CD4-positive, alpha-beta T cell treated with Interferon alpha-2 for 1 hour (primary cell): Measurements from ENCODE around the gene SQSTM1.
"Not testable (repeated sequence)": the region's sequence is repeated elsewhere in the genome, so short reads cannot be mapped to it uniquely, and the experiment has no call there.

Experiments
- DNase-seq, 2 donors: peaks; one replicate each; pipeline ENCODE4 v3.0.0-alpha.2; 2020 to 2022

Gene SQSTM1

DNA sequence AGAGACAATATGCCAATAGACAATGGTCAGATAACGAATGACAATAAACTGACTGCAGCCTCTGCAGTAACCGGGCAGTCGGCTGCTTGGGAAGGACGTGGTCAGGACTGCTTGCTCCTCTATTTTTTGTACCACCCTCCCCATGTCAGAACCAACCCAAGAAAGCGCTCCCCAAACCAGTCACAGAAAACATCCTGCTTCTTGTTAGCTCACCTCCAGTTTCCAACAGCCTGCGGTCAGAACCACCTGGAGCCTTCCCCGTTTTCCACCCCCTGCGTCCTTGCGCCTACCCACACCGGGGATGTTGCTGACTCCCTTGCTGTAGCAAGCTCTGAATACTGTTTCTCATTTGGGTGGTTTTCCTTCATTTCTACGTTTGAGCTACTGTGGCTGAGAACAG is 39.6 kb downstream of the SQSTM1 start:
- no peak for DNase-seq

DNA sequence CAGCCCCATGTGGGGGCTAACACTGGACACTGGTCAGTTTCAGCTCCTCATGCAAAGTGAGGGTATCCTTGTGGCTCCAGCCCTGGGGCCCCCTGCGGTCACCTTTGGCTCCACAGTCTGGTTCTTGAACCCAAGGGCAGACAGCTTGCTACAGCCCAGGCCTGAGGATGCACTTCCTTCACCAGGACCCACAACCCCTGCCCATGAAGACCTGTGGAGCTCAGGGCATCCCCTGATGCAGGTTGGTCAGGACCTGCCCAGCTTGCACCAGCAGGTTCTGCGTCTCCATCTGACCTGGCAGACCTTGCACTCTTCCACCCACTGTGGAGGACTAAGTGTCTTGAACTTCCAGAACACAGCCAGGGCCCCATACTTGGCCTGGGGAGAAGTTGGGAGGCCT is 41.6 kb downstream of the SQSTM1 start:
- DNase-seq, result no peak

DNA sequence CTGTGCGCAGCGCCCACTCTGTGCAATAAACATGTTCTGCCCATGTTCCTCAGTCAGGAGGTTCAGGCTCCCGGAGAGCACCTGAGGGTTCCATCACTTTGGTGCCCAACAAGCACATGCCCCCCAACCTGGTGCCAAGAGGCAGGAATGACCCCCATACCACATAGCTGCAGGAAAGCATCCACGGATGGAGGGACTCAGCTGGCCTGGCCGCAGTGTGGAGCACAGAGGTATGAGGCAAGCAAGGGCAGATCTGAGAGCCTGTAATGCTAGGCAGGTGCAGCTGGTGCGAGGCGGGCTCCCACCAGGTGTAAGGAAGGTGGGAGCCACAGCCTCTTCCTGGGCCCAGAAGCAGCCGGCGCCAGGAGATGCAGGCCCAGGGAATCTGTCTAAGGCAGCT is 42.2 kb downstream of the SQSTM1 start:
- DNase-seq, result no peak

DNA sequence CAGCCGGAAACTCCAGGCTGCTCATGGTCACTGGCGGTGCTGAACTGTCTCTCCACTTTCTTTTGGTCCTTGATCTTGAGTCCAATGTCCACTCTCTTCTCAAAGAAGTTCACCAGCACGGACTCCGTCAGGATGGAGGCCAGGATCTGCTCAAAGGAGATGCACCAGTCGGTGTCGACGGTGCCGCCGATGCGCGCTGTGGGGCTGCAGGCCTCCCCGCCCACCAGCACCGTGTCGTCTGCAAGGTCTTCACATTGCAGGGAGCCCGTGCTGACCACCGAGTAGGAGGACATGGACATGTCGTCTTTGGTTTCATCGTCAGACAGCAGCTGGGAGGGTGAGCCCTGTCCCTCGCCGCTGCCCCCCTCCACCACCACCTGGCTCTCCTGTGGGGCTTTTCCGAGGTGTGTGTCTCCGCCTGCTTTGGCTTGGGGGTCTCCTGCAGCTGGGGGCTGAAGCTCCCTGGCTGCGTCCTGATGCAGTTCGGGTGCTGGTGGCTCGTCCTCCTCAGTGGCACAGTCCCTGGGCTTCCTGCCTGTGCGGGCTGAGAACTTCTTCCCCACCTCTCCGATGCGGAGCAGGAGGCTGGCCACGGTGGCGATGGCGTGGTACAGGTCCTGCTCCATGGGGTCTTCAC is 42.9 kb downstream of the SQSTM1 start:
- no peak for DNase-seq

DNA sequence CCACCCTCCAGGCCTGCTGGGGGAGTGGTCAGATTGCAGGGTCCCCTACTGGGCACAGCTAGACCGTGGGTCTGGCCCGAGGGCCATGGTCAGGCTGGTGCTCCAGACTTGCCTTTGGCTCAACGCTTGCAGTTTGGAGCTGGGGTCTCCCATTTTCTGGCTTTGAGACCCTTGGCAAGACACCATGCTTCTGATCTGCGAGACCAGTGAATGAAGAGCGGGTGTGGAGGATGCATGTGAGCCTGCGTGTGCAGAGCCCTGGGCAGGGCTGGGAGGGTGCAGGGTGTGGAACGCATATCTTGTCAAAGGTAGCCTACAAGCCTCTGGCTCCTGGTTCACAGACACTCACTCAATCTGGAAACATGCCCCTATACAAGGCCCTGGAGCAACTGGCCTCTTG is 44.0 kb downstream of the SQSTM1 start:
- DNase-seq, result no peak

DNA sequence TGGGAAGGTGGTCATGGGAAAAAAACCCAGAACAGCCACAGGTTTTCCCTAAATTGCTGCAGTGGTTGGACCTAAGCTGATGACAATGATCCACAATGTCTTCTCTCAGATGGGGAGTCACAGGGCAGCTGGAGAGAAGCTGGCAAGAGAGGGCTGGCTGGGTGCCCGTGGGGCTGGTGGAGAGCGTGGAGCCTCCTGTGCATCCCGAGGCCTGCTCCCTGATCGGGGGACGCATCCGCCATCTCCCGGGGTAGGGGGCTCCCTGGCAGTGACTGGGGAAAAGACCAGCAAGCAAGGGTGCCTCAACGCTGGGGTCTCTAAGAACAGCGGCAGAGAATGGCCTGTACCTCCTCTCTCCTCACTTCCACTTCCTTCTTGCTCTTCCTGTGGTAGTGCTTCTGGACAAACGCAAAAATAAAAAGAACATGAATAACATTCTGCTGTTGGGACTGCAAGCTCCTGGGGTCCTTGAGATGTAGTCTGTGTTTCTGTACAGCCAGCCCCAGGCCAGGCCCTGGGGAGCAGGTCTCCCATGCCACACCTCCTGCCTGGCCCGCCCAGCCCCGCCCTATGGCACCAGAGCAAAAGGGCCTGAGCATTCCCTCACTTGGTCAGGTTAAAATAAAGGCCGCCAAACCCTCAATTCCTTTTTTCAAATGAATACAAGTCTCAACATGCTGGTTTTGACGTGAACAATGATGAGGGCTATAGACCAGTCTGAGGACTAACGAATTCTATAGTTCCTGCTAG is 45.0 kb downstream of the SQSTM1 start:
- DNase-seq, result no peak

DNA sequence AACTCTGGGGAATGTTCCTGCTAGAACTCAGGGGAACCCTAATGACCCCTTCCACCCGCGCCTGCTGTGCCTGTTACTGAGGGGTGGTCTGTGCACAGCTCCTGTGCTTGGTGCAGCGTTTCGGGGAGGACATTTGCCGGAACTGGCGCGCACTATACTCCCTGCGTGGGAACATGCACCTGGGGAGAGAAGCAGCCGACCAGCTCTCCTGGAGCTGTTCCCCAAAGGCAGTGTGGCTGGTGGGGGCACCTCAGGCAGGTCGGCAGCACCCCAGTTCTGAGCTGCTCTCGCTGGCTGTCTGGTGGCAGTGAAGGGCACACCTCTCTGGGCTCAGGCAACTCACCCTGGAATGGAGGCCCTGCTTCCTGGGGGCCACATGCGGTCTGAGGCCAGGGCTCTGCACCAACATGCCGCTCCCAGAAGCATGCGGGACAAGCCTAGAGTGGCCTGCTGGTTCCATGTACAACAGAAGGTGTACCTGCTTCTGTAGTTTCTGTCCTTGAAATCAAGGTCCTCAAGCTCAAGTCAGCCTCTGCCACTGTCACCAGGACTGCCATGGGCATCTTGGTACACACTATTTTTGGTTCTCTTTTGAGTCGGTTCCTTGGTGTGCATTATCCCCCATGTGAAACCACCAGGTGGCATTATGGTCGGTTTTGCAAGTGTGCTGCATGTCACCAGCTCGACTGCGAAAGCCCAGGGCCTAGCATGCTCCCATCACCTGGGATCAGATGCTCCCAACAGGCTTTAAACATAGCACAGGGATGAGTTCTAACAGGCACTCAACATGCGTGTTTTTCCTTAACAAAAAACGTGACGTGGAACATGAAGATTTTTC is 45.8 kb downstream of the SQSTM1 start:
- DNase-seq, result no peak

DNA sequence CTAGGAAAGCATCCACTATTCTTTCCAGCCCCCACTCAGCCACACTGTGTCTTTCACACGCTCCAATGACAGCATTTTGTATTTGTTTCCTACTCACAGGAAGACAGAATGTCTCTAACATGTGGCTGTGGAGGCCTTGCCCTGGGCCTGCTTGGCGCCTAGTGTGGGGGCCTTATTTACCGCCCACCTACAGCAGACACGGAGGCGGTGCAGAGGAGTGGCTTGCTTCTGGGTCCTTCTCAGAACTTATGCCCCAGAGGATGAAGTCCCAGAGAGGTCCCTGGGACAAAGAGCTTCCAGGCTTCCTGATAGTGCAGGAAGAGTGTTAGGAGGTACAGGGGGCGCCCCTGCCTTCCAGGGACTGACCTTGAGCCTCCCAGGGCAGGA is 46.4 kb downstream of the SQSTM1 start:
- DNase-seq, result no peak

DNA sequence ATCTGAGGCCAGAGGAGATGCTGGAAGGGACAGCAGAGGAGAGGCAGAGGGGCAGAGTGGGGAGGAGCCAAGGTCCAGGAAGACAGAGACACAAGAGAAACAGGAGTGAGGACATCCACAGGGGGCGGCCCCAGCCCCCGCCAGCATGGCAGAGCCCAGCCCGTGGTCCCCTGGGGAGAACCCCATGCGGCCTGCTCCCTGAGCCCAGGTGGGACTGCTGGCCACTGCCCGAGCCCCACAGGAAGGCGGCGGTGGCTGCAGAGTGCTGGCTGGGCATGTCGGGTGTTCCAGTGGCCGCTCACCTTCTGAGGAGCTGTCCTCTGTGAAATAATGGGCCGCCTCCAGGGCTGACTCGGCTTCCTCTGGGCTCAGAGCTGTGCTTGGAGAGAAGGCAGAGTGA is 46.8 kb downstream of the SQSTM1 start:
- no peak for DNase-seq

DNA sequence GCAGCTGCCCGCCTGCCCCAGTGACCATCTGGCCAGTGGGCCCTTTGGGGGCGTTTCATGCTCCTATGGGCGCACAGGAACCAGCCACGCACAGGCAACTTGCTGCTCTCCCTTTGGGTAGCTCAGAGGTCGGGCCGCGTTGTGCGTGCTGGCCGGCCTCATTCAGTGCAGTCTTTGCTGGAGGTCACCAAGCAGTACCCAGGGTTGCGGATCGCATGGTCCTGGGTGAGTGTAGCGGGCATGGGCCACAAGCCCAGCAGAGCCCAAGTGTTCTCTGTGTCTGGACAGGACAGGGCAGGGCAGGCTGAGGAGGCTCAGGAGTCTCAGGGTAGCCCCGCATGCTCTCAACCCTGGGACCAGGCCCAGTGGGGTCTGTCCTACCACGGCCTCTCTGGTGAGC is 47.8 kb downstream of the SQSTM1 start:
- no peak for DNase-seq

DNA sequence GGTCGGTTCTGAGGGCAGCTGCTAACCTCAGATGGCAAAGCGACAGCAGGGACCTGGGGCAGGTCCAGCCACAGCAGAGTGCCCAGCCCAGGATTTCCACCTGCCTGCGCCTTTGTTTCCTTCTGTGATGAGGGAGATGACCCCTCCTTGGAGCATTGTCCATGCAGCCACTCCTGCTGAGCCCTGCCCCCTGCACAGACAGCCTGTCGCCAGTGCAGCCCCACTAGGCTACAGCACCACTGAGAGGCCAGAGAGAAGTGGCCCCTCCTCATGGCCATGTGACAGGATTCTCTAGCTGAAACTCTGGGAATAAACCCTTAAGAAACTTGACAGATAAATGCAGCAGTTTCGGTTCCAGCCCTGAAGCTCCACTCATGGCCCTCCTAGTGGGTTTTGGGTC is 48.4 kb downstream of the SQSTM1 start:
- DNase-seq, result no peak

DNA sequence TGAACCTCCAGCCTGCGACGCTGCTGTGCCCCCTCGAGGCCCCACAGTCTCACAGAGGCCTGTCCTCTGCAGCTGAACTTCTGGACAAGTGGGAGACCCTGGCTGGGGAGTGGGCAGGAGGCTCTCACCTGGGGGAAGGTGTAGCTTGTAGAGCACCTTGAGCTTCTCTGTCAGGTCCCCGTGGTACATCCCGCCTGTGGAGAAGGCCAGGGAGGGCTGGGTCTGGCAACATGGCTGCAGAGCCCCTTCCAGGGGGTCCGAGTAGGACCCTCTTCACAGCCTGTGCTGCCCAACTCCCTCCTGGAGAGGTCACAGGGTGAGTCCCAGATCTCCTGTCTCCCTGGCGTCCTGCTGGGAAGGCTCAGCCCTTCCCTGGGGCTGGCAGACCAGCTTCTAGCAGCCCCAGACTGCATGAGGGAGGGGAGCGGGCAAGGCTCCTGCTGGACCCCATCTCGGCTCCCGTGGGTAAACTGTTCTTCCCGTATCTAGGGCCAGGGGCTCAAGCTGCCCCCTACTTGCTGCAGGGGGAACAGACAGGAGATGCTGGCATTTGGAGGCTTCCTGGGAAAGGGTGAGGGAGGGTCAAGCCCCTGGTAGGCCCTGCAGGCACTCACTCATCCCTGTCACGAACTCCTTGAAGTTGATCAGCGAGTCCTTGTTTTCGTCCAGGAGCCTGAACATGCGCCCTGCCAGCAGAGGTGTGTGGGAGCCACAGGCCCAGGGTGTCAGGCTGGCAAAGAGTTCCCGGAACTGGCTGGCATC is 49.1 kb downstream of the SQSTM1 start:
- no peak for DNase-seq

DNA sequence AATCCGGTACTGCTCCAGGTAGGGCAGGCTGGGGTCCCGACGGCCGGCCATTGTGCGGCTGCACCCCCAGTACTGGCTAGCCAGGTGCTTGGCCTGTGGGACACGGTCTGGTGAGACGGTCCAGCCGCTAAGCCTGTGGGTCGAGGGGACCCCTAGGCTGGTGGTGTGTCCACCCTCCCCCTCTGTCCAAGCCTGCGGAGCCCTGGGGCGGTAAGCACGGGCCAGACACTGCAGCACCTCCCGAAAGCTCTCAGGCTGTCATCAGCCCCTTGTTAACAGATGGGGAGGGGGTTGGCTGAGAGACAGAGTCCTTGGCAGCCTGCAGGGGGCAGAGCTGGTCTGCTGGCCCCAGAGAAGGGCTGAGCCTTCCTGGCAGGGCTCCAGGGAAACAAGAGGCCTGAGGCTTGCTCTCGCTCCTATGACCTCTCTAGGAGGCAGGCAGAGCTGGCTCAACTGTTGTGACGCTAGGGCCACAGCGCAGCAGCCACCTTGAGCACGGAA is 49.7 kb downstream of the SQSTM1 start:
- peak in 1 of 2 donors; percentile 25 for DNase-seq

DNA sequence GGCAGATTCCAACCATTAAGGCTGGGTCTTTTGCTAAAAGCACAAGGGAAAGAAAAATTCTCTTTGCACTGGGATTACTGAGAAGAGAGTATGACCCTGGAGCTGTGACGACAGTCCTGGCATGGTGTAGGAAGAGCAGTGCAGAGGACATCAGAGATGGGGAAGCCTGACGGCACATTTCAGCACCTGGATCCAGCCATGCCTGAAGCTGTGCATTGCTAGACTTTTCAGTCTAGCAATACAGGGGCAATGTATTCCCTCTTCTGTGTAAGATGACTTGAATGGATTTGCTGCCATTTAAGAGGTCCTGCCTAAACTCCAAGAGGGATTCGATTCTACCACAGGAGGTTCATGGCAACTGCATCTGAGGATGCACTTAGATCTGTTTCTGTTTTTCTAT is 50.2 kb downstream of the SQSTM1 start:
- no peak for DNase-seq

DNA sequence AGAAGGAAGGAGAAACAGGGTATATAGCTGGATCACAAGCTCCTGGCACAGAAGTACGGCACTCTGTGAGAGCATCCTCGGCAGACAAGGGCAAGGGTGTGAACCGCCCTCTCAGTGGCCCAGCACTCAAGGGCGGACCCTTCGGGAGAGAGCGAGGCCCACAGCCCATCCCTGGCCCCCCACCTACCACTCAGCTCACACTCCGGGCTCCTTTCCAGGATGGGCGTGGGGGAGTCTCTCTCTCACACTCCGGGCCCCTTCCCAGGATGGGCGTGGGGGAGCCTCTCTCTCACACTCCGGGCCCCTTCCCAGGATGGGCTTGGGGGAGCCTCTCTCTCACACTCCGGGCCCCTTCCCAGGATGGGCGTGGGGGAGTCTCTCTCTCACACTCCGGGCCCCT is 50.8 kb downstream of the SQSTM1 start:
- DNase-seq, result not testable (repeated sequence)

DNA sequence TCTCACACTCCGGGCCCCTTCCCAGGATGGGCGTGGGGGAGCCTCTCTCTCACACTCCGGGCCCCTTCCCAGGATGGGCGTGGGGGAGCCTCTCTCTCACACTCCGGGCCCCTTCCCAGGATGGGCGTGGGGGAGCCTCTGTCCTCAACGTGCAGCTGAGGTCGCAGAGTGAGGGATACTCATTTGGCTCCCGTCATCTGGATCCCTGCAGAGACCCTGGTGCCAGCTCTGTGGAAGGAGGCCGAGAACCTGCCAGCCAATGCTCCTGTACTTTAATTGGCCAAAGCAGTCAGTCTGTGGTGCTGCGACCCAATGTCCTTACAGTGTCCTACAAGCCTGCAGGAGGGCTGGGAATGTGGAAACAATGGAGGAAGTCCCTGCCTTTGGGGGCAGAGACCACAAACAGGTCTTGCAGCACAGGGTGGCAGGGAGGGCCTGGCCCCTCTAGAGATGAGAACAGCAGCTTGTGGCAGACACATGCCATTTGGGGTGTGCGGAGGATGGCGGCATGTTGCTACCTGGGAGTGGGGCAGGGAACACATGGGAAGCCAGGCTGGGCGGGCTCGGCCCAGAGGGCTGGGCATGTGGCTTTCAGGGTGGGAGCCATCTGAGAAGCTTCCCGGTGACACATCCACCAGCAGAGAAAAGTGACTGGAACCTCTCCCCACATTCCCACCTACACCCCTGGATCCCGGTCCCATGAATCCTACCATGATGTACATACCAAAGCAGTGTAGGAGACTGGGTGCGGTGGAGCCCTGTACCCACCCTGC is 51.5 kb downstream of the SQSTM1 start:
- DNase-seq, result no peak

DNA sequence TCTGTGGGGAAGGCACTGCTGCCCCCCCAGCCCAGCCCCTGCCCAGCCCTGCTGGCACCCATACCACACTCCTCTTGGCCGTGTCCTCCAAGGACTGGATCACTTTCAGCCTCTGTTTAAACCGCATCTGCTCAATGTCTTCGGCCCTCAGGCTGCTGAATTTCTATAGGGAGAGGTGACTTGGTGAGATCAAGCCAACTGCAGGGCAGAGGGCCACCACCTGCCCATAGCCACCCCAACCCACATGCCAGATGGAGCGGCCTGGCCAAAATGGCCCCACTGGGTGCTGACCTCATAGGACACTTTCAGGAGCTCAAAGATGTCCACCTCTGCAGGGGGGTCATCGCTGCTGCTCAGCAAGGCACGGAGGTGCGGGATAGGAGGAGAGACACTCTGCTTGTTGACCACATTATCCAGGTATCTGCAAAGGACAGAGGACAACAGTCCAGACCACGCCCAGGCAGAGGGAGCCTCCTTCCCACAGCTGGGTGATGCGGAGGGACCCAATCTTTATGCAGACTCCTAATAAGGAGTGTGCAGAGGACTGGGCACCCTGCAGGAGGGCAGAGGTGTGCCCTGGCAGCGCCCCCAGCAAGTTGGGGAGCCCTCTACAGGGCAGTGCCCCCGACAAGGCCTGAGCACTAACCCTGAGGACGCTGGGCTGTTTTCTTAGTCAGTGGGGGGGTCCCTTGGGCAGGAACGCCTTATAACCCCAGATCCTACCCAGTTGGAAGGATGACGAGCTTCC is 52.3 kb downstream of the SQSTM1 start:
- no peak for DNase-seq

DNA sequence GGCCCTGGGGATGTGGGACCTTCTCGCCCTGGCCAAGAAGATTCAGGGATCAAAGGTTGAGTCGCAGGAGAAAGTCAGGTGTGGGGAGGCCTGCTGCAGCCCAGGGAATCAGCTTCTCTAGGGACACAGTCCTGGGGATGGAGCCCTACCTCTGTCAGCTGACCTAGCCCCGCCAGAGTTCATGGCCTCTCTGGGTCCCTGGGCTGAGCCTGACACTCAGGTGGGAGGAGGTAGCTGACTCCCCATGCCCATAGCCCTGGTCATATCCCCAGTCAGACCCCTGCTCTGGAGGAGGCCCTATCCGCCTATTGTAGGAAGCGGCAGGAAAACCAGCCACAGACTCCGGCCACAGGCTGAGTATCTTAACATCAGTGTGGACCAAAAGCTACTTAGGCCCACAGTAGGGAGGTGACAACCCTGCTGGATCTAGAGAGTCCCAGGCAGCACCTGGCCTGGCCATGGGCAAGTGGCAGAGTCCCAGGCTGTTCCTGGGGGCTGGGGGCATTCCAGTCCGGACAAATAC is 52.9 kb downstream of the SQSTM1 start:
- DNase-seq, result no peak

DNA sequence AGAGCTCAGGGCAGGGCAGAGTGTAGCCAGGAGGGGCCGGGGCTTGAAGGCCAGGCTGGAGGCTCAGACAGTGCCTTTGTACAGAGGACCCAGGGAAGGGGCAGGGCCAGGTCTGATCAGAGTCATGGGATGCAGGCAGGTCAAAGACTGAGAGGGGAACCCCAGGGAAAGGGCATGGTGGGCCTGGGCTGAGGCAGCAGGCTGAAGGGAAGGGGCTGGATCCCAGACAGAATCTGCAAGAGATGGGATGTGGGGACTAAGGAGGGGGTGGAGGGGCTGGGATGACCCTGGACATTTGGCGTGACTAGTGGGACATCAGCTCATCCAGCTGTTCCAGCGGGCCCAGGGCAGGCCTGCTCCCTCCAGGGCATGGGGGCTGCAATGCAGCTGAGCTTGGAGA is 53.4 kb downstream of the SQSTM1 start:
- no peak for DNase-seq

DNA sequence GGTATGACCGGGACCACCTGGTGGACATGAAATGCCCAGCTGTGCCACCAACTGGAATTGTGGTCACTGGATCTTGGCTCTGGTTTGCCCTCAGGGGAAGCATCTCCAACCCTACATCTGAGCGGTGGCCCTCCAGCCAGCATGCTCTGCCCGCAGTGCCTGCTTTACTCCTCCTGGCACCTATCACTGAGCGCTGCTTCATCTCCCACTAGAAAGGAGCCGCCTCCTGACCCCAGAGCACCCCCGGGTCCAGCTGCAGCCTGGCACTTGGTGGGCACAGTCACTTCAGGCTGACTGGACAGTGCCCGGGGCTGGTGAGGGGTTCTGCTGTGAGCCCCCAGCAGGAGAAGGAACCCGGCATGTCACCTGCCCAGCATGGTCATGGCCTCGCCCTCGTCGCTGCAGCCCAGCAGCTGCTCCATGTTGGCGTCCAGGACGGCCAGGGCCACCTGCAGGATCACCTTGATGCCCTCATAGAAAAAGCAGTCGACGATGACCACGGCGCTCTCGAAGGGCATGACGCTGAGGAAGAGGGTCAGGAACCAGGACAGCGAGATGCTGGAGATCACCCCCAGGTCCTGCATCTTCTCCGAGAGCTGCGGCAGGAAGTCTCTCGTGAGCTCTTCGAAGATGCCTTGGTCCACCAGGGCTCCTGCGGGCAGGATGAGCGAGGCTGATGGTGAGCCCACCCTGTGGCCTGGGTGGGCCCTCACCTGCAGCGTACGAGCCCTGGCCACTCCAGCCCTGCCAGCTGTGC is 54.0 kb downstream of the SQSTM1 start:
- no peak for DNase-seq
